HL-60/S4 treated with retinoic acid at 250 ng/mL for 4 days and 3 days (cell line): ENCODE measurements around the gene PNMA3.
"Not testable (repeated sequence)": the region's sequence is repeated elsewhere in the genome, so short reads cannot be mapped to it uniquely, and the experiment has no call there.

Experiments used
- in situ Hi-C: fragments of 300-500 bp; cut with MboI; formaldehyde crosslinking; loops from 2 replicates; pipeline ENCODE4 v1.7.0; 2022; ENCODE audit warnings: low sequenced_read_pairs

The PNMA3 gene

GRCh38 chrX:153055871-153056749 lies at the start of gene PNMA3:
TSS of gene PNMA3 (plus strand) at chrX:153056470. CDS start at chrX:153057056, 586 bp downstream.
- in situ Hi-C loops, result no loop called here

- in situ Hi-C loops, result not testable (repeated sequence)
These were observed 39.1 kb upstream of the PNMA3 start for GRCh38 chrX:153017174-153017573.

GRCh38 chrX:153019166-153019565 lies 37.1 kb upstream of the PNMA3 start:
- in situ Hi-C loops, result no loop called here

GRCh38 chrX:153026501-153026900 lies 29.8 kb upstream of the PNMA3 start:
- in situ Hi-C loops, result not testable (repeated sequence)

GRCh38 chrX:153028487-153028886 lies 27.8 kb upstream of the PNMA3 start:
- in situ Hi-C loops, result not testable (repeated sequence)

GRCh38 chrX:153029162-153029561 lies 27.1 kb upstream of the PNMA3 start:
- in situ Hi-C loops, result no loop called here

- in situ Hi-C loops, result no loop called here
These were observed 26.4 kb upstream of the PNMA3 start for GRCh38 chrX:153029875-153030274.

GRCh38 chrX:153030801-153031200 lies 25.5 kb upstream of the PNMA3 start:
- in situ Hi-C loops, result no loop called here

- in situ Hi-C loops, result no loop called here
These were observed 23.7 kb upstream of the PNMA3 start for GRCh38 chrX:153032397-153033118.

- in situ Hi-C loops, result no loop called here
These were observed 7.2 kb upstream of the PNMA3 start for GRCh38 chrX:153049093-153049492.

- in situ Hi-C loops, result no loop called here
These were observed 3.7 kb upstream of the PNMA3 start for GRCh38 chrX:153052534-153052933.

- in situ Hi-C loops, result no loop called here
These were observed 1.0 kb downstream of the PNMA3 start for GRCh38 chrX:153057281-153057680.

GRCh38 chrX:153059191-153060094 lies 3.2 kb downstream of the PNMA3 start:
- in situ Hi-C loops, result no loop called here

GRCh38 chrX:153060095-153060445 lies 3.8 kb downstream of the PNMA3 start:
- in situ Hi-C loops, result no loop called here

- in situ Hi-C loops, result no loop called here
These were observed 5.5 kb downstream of the PNMA3 start for GRCh38 chrX:153061732-153062131.

GRCh38 chrX:153063315-153063714 lies 7.0 kb downstream of the PNMA3 start:
- in situ Hi-C loops, result no loop called here

GRCh38 chrX:153064061-153064460 lies 7.8 kb downstream of the PNMA3 start:
- in situ Hi-C loops, result no loop called here

GRCh38 chrX:153065389-153065788 lies 9.1 kb downstream of the PNMA3 start:
- in situ Hi-C loops, result no loop called here

GRCh38 chrX:153066402-153066801 lies 10.1 kb downstream of the PNMA3 start:
- in situ Hi-C loops, result not testable (repeated sequence)

- in situ Hi-C loops, result not testable (repeated sequence)
These were observed 15.8 kb downstream of the PNMA3 start, which contains the start of gene PNMA6A for GRCh38 chrX:153071909-153072583. TSS of gene PNMA6A (plus strand) at chrX:153072454. CDS start at chrX:153073063, 609 bp downstream.
